Spleen (tissue), 11 donors: Measurements from ENCODE around the gene NACC1. TPM values are rescaled to one million over a fixed set of nuclear protein-coding genes. Genes with fewer than 3 reads are reported as not detected.
A peak's percentile ranks its signal among the peaks of the same experiment; 100 is the strongest.

Source experiments
- DNase-seq: peaks from one replicate; pipeline ENCODE4 v3.0.0-alpha.2; 2020
- H3K27ac ChIP-seq, 8 donors: fragments of 200-600 bp; sonication (generic) in 7 of 8; 1 replicate in 4 of 8; 2 replicates in 4 of 8; pipeline versions ENCODE4 v1.5.0 to v1.8.0; 2016 to 2021; ENCODE audit warnings: inconsistent platforms in 4 of 8, mild to moderate bottlenecking in 4 of 8, moderate library complexity in 1 of 8
- H3K27me3 ChIP-seq, 7 donors: fragments of 200-600 bp; sonication (generic) in 6 of 7; replicated peaks in 1 of 7; 1 replicate in 4 of 7; 2 replicates in 3 of 7; pipeline versions ENCODE4 v1.5.0 to v1.8.0; 2016 to 2021; ENCODE audit warnings: inconsistent platforms in 3 of 7, mild to moderate bottlenecking in 1 of 7
- H3K36me3 ChIP-seq, 6 donors: fragments of 200-600 bp; sonication (generic) in 5 of 6; 1 replicate in 4 of 6; 2 replicates in 2 of 6; pipeline versions ENCODE4 v1.5.0 to v1.8.0; 2016 to 2021; ENCODE audit warnings: inconsistent platforms in 2 of 6
- H3K4me1 ChIP-seq, 6 donors: fragments of 200-600 bp; sonication (generic) in 5 of 6; 1 replicate in 3 of 6; 2 replicates in 3 of 6; pipeline versions ENCODE4 v1.5.0 to v1.8.0; 2016 to 2021; ENCODE audit warnings: inconsistent platforms in 3 of 6
- H3K4me3 ChIP-seq, 8 donors: fragments of 200-600 bp; sonication (generic) in 7 of 8; 1 replicate in 4 of 8; 2 replicates in 4 of 8; pipeline versions ENCODE4 v1.5.0 to v1.8.0; 2016 to 2021; ENCODE audit warnings: inconsistent platforms in 4 of 8, mild to moderate bottlenecking in 4 of 8, moderate library complexity in 2 of 8
- H3K9me3 ChIP-seq, 8 donors: fragments of 200-600 bp; sonication (generic) in 7 of 8; 1 replicate in 4 of 8; 2 replicates in 4 of 8; pipeline versions ENCODE4 v1.5.0 to v1.8.0; 2016 to 2021; ENCODE audit warnings: inconsistent platforms in 4 of 8
- CTCF ChIP-seq, 11 experiments: fragments of 200-600 bp in 7 of 11; fragments of 450-650 bp in 4 of 11; sonication (generic) in 4 of 11; IDR thresholded peaks in 8 of 11; conservative IDR thresholded peaks in 3 of 11; 1 replicate in 7 of 11; 2 replicates in 4 of 11; pipeline versions ENCODE4 v1.4.0 to v1.8.0; 2016 to 2021; ENCODE audit warnings: antibody characterized with exemption in 11 of 11, inconsistent platforms in 4 of 11, mild to moderate bottlenecking in 1 of 11
- POLR2A ChIP-seq, 3 donors: fragments of 450-650 bp; IDR thresholded peaks; one replicate each; pipeline ENCODE4 v1.5.1; 2017; ENCODE audit warnings: antibody characterized with exemption in 3 of 3, mild to moderate bottlenecking in 1 of 3
- POLR2AphosphoS5 ChIP-seq, 3 donors: sonication (generic); formaldehyde crosslinking; IDR thresholded peaks; one replicate each; pipeline ENCODE4 v1.5.1; 2017; ENCODE audit warnings: antibody characterized with exemption in 3 of 3
- WGBS, 5 donors: extraction: QIAGEN DNeasy Blood & Tissue Kit in 3 of 5; methylation state at CpG; one replicate each; pipeline versions ENCODE4 v1.1.5 to v1.1.7; 2013 to 2018; 5-methylcytosine and 5-hydroxymethylcytosine counted together
- intact Hi-C: fragments of 100-400 bp; cut with DNase I; formaldehyde crosslinking; loops from one replicate; pipeline ENCODE4 v1.15.0; 2023; ENCODE audit warnings: low total_unique reads
- polyA plus RNA-seq, 3 donors: library from polyadenylated mRNA; stranded (reverse); fragments of 200-250 nt; gene quantifications; one replicate each; pipeline ENCODE4 v1.2.1, GENCODE V29; 2013
- total RNA-seq, 7 donors: library from RNA; depleted of rRNA in 3 of 7; stranded (reverse); fragments of >200 nt in 3 of 7; fragmentation: NEBNext Ultra II Directional in 4 of 7; extraction: Animal tissue kit (Norgen Biotek cat#: 25700) in 4 of 7; gene quantifications; one replicate each; pipeline versions ENCODE4 v1.1.0 to v1.2.1, GENCODE V29; 2016 to 2021
- donor health status: healthy with polysubstance abuse.
- donor health status: DM: no; HTN: no; CAD: no; lungs with moderate emphysema.
- donor health status: DM: no; HTN: no; CAD: no.
- donor health status: Bipolar disorder and iron deficiency.
- donor health status: healthy.
- donor health status: DM: no; HTN: no; CAD: no.
- donor health status: DM: yes; HTN: yes; CAD: no.

The NACC1 gene
- total and polyA plus RNA-seq, 10 donors, result 5.5 to 47.0 (median 34.3) TPM

GRCh38 chr19:13085666-13086065, 32.4 kb upstream of the NACC1 start:
- Histone ChIP-seq H3K27ac (no peak overlapping the region), H3K9me3 (no peaks in the 10 kb centered on the region), H3K4me3 (no peak overlapping the region), H3K36me3 (peaks cover 0 to 19% (median 0%) of the 10 kb centered on the region in 6 donors), H3K27me3 (no peaks in the 10 kb centered on the region), H3K4me1 (peaks cover 0 to 12% (median 7%) of the 10 kb centered on the region in 6 donors)
- WGBS, 5 donors, result 25 to 50% (median 35%) methylated on average over 7 of the region's 7 CpGs
- DNase-seq, result no peak
- intact Hi-C loops, result no loop called here
- no peak for TF ChIP-seq CTCF (IDR thresholded peaks at IDR 0.05 in 8 of 11, conservative IDR thresholded peaks at IDR 0.05 in 3 of 11)
- peak in 1 of 3 donors; percentile 48 for TF ChIP-seq POLR2AphosphoS5 (IDR thresholded peaks at IDR 0.05)
- no peak for TF ChIP-seq POLR2A (IDR thresholded peaks at IDR 0.05)

DNA sequence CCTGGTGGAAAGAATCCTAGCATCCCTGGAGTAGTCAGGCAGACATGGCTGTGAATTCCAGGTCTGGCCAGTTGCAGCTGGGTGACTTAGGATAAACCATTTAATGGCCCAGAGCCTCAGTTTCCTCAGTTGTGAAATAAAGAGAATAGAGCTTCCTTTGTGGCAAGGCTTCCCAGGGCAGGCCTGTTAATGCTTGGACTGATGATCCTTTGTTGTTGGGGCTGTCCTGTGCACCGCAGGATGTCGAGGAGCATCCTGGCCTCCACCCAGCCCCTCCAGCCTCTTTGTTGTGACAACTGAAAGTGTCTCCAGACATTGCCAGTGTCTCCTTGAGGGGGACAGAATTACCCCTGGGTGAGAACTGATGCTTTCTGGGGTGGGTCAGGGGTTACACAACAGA, 31.7 kb upstream of the NACC1 start:
- H3K27me3 ChIP-seq, result no peaks in the 10 kb centered on the region
- H3K36me3 ChIP-seq, result peaks cover 0 to 21% (median 0%) of the 10 kb centered on the region in 6 donors
- H3K27ac ChIP-seq, result no peak overlapping the region
- no peak for DNase-seq
- intact Hi-C loops, result no loop called here
- no peak overlapping the region for H3K4me3 ChIP-seq
- H3K4me1 ChIP-seq, result peaks cover 0 to 12% (median 7%) of the 10 kb centered on the region in 6 donors
- no peak for TF ChIP-seq POLR2AphosphoS5 (IDR thresholded peaks at IDR 0.05)
- no peaks in the 10 kb centered on the region for H3K9me3 ChIP-seq
- WGBS, 5 donors, result 82 to 92% (median 86%) methylated on average over 2 of the region's 2 CpGs; no CpG with 5 or more reads in 1 of the 5 donors

DNA sequence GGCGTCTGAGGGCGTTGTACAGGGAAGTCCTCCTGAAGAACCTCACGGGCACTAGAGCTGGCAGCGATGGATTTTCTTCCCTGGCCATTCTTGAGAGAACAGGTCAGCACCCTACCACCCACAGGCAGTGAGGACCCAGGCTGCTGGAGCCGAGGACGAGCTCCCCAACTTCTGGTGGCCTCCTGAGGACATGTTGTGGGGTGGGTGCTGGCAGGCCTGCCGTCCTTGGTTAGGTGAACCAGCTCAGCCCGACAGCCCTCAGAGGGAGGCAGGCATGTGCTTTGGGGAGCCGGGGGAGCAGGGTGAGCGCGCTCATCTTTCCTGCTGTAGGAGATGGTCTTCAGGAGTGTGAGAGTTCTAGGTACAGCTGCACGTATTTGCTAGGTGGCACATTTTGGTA, 30.8 kb upstream of the NACC1 start:
- TF ChIP-seq POLR2AphosphoS5 (IDR thresholded peaks at IDR 0.05) (no peak), POLR2A (IDR thresholded peaks at IDR 0.05) (no peak), CTCF (IDR thresholded peaks at IDR 0.05 in 8 of 11, conservative IDR thresholded peaks at IDR 0.05 in 3 of 11) (no peak)
- intact Hi-C loops, result no loop called here
- Histone ChIP-seq H3K27ac (no peak overlapping the region), H3K27me3 (no peaks in the 10 kb centered on the region), H3K9me3 (no peaks in the 10 kb centered on the region), H3K36me3 (peaks cover 0 to 21% (median 0%) of the 10 kb centered on the region in 6 donors), H3K4me1 (peaks cover 0 to 12% (median 7%) of the 10 kb centered on the region in 6 donors), H3K4me3 (no peak overlapping the region)
- 91 to 94% (median 93%) methylated on average over 7 to 12 of the region's 12 CpGs for WGBS, 5 donors
- no peak for DNase-seq

DNA sequence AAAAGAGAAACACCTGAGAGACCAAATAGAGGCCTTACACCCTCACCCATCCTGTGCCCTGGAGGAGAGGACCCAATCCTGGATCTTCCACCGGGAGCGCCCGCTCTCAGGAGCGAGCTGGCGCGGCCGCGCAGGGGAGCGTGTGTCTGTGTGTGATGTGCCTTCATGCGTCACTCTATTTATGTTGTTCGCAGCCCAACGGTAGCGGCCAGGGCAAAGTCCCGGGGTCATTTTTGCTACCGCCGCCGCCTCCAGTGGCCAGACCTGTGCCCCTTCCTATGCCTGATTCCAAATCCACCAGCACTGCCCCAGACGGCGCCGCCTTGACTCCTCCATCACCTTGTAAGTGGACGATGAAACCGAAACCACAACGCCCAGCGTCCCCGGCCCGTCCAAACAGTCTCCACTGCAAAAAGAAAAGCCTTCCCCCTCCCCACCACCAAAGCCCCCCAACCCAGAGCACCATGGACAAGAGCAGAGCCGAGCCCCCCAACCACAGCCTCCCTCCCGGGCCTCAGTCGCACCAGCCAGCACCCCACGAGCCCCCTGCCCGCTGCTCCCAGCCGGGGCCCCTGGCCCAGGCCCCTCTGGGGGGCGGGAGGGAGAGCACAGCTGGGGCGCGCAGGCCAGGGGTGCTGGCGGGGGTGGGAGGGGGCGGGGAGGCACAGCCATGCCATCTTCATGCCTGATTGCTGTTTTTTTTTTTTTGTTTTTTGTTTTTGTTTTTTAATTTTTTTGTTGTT, 30.1 kb upstream of the NACC1 start:
- Histone ChIP-seq H3K4me3 (no peak overlapping the region), H3K27ac (no peak overlapping the region), H3K27me3 (no peaks in the 10 kb centered on the region), H3K4me1 (peaks cover 0 to 12% (median 7%) of the 10 kb centered on the region in 6 donors), H3K36me3 (peaks cover 0 to 17% (median 0%) of the 10 kb centered on the region in 6 donors), H3K9me3 (no peaks in the 10 kb centered on the region)
- DNase-seq, result no peak
- 82 to 93% (median 88%) methylated on average over 37 of the region's 37 CpGs for WGBS, 5 donors
- intact Hi-C loops, result no loop called here
- TF ChIP-seq POLR2AphosphoS5 (IDR thresholded peaks at IDR 0.05) (no peak), POLR2A (IDR thresholded peaks at IDR 0.05) (no peak), CTCF (IDR thresholded peaks at IDR 0.05 in 8 of 11, conservative IDR thresholded peaks at IDR 0.05 in 3 of 11) (no peak)
